Kidney (tissue), 14 donors: ENCODE data around the gene KPNB1. TPM values are rescaled to one million over a fixed set of nuclear protein-coding genes. Genes with fewer than 3 reads are reported as not detected.

ENCODE experiments used
- DNase-seq, 5 donors: peaks; one replicate each; pipeline ENCODE4 v3.0.0-alpha.2; 2013 to 2020
- FAIRE-seq: peaks from 2 replicates; lab custom pipeline; 2012; peaks lifted over from hg19 to GRCh38; lab: Jason Lieb, UNC
- H3K27ac ChIP-seq, 2 donors: one replicate each; pipeline ENCODE4 v1.7.0; 2013; ENCODE audit warnings: low read depth in 2 of 2, low read length in 2 of 2, inconsistent platforms in 1 of 2
- H3K27me3 ChIP-seq: one replicate; pipeline ENCODE4 v1.7.1; 2013; ENCODE audit warnings: low read length, inconsistent platforms; ENCODE audit not compliant: control insufficient read depth, insufficient read depth
- H3K36me3 ChIP-seq, 3 donors: one replicate each; pipeline versions ENCODE4 v1.7.0 to v1.7.1; 2013; ENCODE audit warnings: low read length in 3 of 3, control low read depth in 1 of 3, inconsistent platforms in 1 of 3; ENCODE audit not compliant: insufficient read depth in 3 of 3, control insufficient read depth in 2 of 3
- H3K4me1 ChIP-seq, 3 donors: one replicate each; pipeline versions ENCODE4 v1.7.0 to v1.7.1; 2013; ENCODE audit warnings: low read length in 3 of 3, inconsistent platforms in 1 of 3, low read depth in 1 of 3; ENCODE audit not compliant: control insufficient read depth in 2 of 3, insufficient read depth in 2 of 3
- H3K4me3 ChIP-seq, 3 donors: one replicate each; pipeline versions ENCODE4 v1.7.0 to v1.8.1; 2013; ENCODE audit warnings: low read length in 3 of 3, control low read depth in 1 of 3, inconsistent platforms in 1 of 3
- H3K9ac ChIP-seq, 3 donors: one replicate each; pipeline versions ENCODE4 v1.7.0 to v1.7.1; 2013; ENCODE audit warnings: low read length in 3 of 3, control low read depth in 1 of 3, inconsistent platforms in 1 of 3
- H3K9me3 ChIP-seq, 3 donors: one replicate each; pipeline versions ENCODE4 v1.7.0 to v1.7.1; 2013; ENCODE audit warnings: low read length in 3 of 3, control low read depth in 1 of 3, inconsistent platforms in 1 of 3; ENCODE audit not compliant: control insufficient read depth in 2 of 3, insufficient read depth in 1 of 3
- intact Hi-C: fragments of 100-400 bp; cut with DNase I; formaldehyde crosslinking; loops from one replicate; pipeline ENCODE4 v1.11.1; 2022
- polyA plus RNA-seq: library from polyadenylated mRNA; stranded (reverse); fragments of 350-450 nt; fragmentation: Illumina TruSeq; extraction: RNeasy Lipid Tissue Mini Kit (QIAGEN cat#74804); gene quantifications from one replicate; pipeline ENCODE4 v1.2.3, GENCODE V29; 2014; ENCODE audit warnings: low read depth, low replicate concordance; ENCODE audit not compliant: insufficient read depth
- total RNA-seq: library from RNA; stranded (reverse); fragmentation: NEBNext Ultra II Directional; extraction: Animal tissue kit (Norgen Biotek cat#: 25700); gene quantifications from one replicate; pipeline ENCODE4 v1.2.1, GENCODE V29; 2021
- TF ChIP-seq, protein P1 (sequence below): IDR thresholded peaks from 3 replicates; pipeline ENCODE4 v1.5.1; 2012; ENCODE audit warnings: mild to moderate bottlenecking, moderate library complexity, borderline replicate concordance; ENCODE audit not compliant: insufficient read depth; ENCODE audit errors: extremely low read depth
- donor health status: control.
- donor health status: control.
- donor health status: control.
- donor health status: control.
- donor health status: control.
- donor health status: DM: yes; HTN: yes; CAD: no.
- donor health status: Normal renal cell carcinoma (clear cell type).

The KPNB1 gene
- total and polyA plus RNA-seq, 2 donors from 2014 or later, result 49.1 to 220 TPM

DNA sequence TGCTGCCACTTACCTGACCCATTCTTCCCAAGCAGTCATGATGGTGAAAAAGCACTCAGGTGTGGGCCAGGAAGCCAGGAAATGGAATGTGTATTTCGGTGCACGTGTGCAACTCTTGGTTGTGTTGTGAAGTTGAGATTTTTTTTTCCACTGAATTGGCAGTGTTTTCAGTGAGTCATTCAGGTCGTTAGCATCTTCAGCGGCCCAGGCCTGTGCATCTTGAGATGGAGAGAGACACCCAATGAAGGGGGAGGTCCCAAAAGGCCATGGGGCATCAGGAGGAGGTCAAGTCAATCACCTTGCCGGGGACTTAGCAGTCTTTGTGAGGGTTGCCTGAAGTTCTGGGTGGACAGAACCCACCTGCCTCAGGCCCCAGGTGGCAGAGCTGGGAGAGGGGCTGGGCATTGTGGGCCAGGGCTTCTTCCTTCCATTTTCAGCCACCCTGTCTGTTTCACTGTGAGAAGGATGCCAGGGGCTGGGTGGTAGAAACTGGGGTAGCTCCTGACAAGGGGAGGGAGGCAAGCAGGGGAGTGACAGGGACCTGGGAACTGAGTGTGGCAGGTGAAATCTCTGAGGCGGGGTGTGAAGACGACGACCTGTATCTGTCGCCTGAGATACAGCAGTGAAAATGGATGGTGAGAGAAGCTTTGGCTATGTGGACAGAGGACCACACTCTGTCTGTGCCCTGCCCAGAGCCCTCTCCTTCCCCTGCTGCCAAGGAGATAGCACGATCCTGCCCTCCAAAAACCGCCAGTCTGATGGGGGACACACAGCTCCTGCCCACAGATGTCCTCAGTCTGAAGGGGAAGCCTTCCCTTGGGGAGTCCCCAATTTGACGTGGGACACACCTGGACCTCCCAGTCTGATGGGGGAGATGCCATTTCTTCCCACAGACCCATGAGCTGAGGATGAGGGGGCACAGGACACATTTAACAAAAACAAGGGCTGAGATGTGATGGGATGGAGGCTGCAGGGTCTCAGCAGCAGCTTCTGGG is 56.1 kb downstream of the KPNB1 start:
- DNase-seq, result peak in 1 of 5 donors; percentile 44
- Histone ChIP-seq H3K9ac (no peak overlapping the region), H3K4me3 (no peak overlapping the region), H3K4me1 (peaks cover 0 to 13% (median 6%) of the 10 kb centered on the region in 3 donors), H3K36me3 (peaks cover 0 to 7% (median 3%) of the 10 kb centered on the region in 3 donors), H3K27ac (no peak overlapping the region), H3K9me3 (no peaks in the 10 kb centered on the region), H3K27me3 (no peaks in the 10 kb centered on the region)
- TF ChIP-seq, protein P1, sequence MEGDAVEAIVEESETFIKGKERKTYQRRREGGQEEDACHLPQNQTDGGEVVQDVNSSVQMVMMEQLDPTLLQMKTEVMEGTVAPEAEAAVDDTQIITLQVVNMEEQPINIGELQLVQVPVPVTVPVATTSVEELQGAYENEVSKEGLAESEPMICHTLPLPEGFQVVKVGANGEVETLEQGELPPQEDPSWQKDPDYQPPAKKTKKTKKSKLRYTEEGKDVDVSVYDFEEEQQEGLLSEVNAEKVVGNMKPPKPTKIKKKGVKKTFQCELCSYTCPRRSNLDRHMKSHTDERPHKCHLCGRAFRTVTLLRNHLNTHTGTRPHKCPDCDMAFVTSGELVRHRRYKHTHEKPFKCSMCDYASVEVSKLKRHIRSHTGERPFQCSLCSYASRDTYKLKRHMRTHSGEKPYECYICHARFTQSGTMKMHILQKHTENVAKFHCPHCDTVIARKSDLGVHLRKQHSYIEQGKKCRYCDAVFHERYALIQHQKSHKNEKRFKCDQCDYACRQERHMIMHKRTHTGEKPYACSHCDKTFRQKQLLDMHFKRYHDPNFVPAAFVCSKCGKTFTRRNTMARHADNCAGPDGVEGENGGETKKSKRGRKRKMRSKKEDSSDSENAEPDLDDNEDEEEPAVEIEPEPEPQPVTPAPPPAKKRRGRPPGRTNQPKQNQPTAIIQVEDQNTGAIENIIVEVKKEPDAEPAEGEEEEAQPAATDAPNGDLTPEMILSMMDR, result no peak
- intact Hi-C loops, result no loop called here
- FAIRE-seq, result no peak

DNA sequence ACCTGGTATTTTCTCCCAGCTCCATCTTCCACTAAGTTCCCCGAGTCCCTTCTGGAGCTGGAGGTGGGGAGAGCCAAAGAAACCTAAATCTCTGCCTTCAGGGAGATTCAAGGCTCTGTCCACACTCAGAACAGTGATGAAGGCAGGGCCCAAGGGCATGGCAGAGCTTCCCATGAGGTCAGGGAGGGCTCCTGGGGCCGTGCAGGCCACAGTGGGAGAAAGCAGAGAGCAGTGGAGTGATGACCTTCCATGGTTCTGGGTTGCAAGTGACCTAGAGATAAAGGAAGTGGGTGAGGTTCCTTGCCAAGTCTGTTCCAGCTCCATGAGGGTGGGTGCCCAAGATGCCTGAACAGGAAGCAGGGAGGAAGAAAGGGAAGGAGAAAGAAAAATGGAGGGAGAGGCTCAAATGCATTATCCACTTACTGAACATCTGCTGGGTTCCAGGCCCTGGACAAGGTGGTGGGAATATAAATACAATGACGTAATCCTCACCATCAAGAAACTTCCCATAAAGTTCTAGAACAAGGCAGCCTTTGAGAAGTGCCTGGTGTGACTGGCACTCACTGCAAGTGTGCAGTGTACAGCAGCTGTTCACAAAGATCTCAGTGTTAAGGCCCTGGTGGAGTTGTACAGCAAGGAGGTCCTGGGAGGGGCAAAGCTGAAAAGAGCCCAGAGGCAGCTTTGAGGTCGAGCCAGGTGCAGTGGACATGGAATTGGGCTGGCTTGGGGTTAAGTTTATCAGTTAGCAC is 57.5 kb downstream of the KPNB1 start:
- peak in 1 of 5 donors; percentile 13 for DNase-seq
- Histone ChIP-seq H3K9ac (no peak overlapping the region), H3K4me1 (peaks cover 0 to 13% (median 6%) of the 10 kb centered on the region in 3 donors), H3K27me3 (no peaks in the 10 kb centered on the region), H3K4me3 (no peak overlapping the region), H3K9me3 (no peaks in the 10 kb centered on the region), H3K36me3 (peaks cover 0 to 7% (median 3%) of the 10 kb centered on the region in 3 donors), H3K27ac (no peak overlapping the region)
- TF ChIP-seq, protein P1, result no peak
- intact Hi-C loops, result no loop called here
- FAIRE-seq, result no peak

DNA sequence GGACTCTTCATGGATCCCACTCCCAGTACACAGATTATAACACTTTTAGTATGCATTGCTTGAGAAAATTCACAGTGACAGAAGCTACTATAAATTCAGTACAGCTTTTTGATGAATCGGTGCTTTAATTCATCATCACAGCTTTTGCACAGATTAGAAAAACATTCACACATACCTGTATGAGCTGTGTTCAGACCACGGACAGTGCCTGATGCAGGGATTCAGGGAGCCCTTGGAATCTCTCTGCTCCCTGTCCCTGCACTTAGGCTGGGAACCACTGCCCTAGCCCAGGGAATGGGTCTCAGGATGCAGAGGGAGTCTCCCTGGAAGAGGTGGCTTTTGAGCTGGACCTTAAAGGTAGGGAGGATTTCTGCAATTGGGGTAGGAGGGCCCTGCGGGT is 58.2 kb downstream of the KPNB1 start:
- Histone ChIP-seq H3K27ac (no peak overlapping the region), H3K4me1 (peaks cover 0 to 16% (median 7%) of the 10 kb centered on the region in 3 donors), H3K36me3 (peaks cover 0 to 7% (median 3%) of the 10 kb centered on the region in 3 donors), H3K9me3 (no peaks in the 10 kb centered on the region), H3K4me3 (no peak overlapping the region), H3K27me3 (no peaks in the 10 kb centered on the region), H3K9ac (no peak overlapping the region)
- intact Hi-C loops, result no loop called here
- TF ChIP-seq, protein P1, result no peak
- DNase-seq, result no peak
- no peak for FAIRE-seq
